Bronchial epithelial cell (primary cell): ENCODE measurements around the gene EEF1AKMT2. TPM values are rescaled to one million over a fixed set of nuclear protein-coding genes. Genes with fewer than 3 reads are reported as not detected.

Source experiments
- DNase-seq: peaks from one replicate; pipeline ENCODE4 v3.0.0-alpha.2; 2010; ENCODE audit warnings: low read depth
- FAIRE-seq: peaks from 2 replicates; lab custom pipeline; 2011; peaks lifted over from hg19 to GRCh38; lab: Jason Lieb, UNC
- H3K27me3 ChIP-seq: 2 replicates; pipeline ENCODE4 v1.5.1; 2011; ENCODE audit warnings: low read length; ENCODE audit not compliant: control insufficient read depth, insufficient read depth
- H3K36me3 ChIP-seq: 2 replicates; pipeline ENCODE4 v1.5.1; 2011; ENCODE audit warnings: low read length; ENCODE audit not compliant: control insufficient read depth, insufficient read depth
- H3K4me3 ChIP-seq: 2 replicates; pipeline ENCODE4 v1.5.1; 2011; ENCODE audit warnings: mild to moderate bottlenecking, low read depth, low read length, control low read depth
- CTCF ChIP-seq: IDR thresholded peaks from 2 replicates; pipeline ENCODE4 v1.5.1; 2011; ENCODE audit warnings: mild to moderate bottlenecking, moderate library complexity, low read length, control low read depth, inconsistent platforms; ENCODE audit not compliant: insufficient read depth, severe bottlenecking
- total RNA-seq: library from RNA; depleted of rRNA; stranded (reverse); fragments of >200 nt; gene quantifications from 2 replicates; pipeline ENCODE4 v1.2.1, GENCODE V29; 2014

The EEF1AKMT2 gene
- total RNA-seq: 16.5 and 21.1 TPM in 2 replicates

GRCh38 chr10:124791547-124792348 is at the start of gene EEF1AKMT2:
Gene EEF1AKMT2 (minus strand): TSS chr10:124791887. CDS start chr10:124791833, 54 bp downstream.
- H3K4me3 ChIP-seq: peak within 1 kb of the TSS; percentile 97
- TF ChIP-seq CTCF: peak; percentile 42
- H3K36me3 ChIP-seq: no peaks in the 10 kb centered on the region
- DNase-seq (peak; percentile 61), FAIRE-seq (no peak)
- H3K27me3 ChIP-seq: no peaks in the 10 kb centered on the region

- Histone ChIP-seq H3K4me3 (no peak overlapping the region), H3K36me3 (peaks cover 5% of the 10 kb centered on the region), H3K27me3 (no peaks in the 10 kb centered on the region)
- FAIRE-seq: no peak
- no peak for TF ChIP-seq CTCF
- no peak for DNase-seq
Measured at GRCh38 chr10:124837687-124838086, 46.0 kb upstream of the EEF1AKMT2 start.

- Histone ChIP-seq H3K27me3 (no peaks in the 10 kb centered on the region), H3K4me3 (no peak overlapping the region), H3K36me3 (peaks cover 15% of the 10 kb centered on the region)
- no peak for TF ChIP-seq CTCF
- FAIRE-seq: no peak
- no peak for DNase-seq
Measured at GRCh38 chr10:124831116-124831515, 39.4 kb upstream of the EEF1AKMT2 start.

- no peak for FAIRE-seq
- TF ChIP-seq CTCF: no peak
- no peak for DNase-seq
- H3K27me3 ChIP-seq: no peaks in the 10 kb centered on the region
- H3K4me3 ChIP-seq: no peak overlapping the region
- H3K36me3 ChIP-seq: peaks cover 15% of the 10 kb centered on the region
Measured at GRCh38 chr10:124830445-124830844, 38.8 kb upstream of the EEF1AKMT2 start.

- TF ChIP-seq CTCF: no peak
- DNase-seq (no peak), FAIRE-seq (no peak)
- Histone ChIP-seq H3K27me3 (no peaks in the 10 kb centered on the region), H3K4me3 (no peak overlapping the region), H3K36me3 (peaks cover 14% of the 10 kb centered on the region)
Measured at GRCh38 chr10:124829447-124830115, 37.9 kb upstream of the EEF1AKMT2 start.
